ENCODE results near the gene NTRK2.

Gene NTRK2

GRCh38 chr9:84669288-84670137 lies at the start of gene NTRK2:
Gene NTRK2, plus strand, starts transcription at chr9:84669729. Its CDS starts 1,020 bp downstream, at chr9:84670749.
- peak; percentile 15 for DNase-seq (ENCODE audit: low spot score)

- DNase-seq (ENCODE audit: low spot score) = no peak
Observed at GRCh38 chr9:84620338-84620737, 49.2 kb upstream of the NTRK2 start.

- DNase-seq (ENCODE audit: low spot score) = no peak
Observed at GRCh38 chr9:84621811-84622210, 47.7 kb upstream of the NTRK2 start.

- DNase-seq (ENCODE audit: low spot score) = no peak
Observed at GRCh38 chr9:84622981-84623380, 46.5 kb upstream of the NTRK2 start.

- no peak for DNase-seq (ENCODE audit: low spot score)
Observed at GRCh38 chr9:84636436-84636835, 33.1 kb upstream of the NTRK2 start.

- no peak for DNase-seq (ENCODE audit: low spot score)
Observed at GRCh38 chr9:84642553-84643141, 26.9 kb upstream of the NTRK2 start.

DNA sequence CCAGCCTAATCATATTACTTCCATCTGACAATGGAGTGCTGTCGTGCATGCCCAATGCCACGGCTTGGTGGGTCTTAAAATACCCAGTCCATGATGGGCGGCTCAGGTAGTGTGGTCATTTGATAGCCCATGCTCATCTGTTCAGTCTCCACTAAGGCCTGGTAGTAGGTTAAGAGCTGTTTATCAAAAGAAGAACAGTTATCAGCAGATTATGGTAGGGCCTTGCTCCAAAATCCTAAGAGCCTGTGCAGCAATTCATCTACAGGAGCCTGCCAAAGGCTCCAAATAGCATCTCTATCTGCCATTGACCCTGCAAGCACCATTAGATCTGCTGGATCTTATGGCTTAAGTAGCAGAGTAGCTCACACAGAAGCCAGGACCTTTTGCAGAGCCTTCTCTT lies 21.8 kb upstream of the NTRK2 start:
- no peak for DNase-seq (ENCODE audit: low spot score)

DNA sequence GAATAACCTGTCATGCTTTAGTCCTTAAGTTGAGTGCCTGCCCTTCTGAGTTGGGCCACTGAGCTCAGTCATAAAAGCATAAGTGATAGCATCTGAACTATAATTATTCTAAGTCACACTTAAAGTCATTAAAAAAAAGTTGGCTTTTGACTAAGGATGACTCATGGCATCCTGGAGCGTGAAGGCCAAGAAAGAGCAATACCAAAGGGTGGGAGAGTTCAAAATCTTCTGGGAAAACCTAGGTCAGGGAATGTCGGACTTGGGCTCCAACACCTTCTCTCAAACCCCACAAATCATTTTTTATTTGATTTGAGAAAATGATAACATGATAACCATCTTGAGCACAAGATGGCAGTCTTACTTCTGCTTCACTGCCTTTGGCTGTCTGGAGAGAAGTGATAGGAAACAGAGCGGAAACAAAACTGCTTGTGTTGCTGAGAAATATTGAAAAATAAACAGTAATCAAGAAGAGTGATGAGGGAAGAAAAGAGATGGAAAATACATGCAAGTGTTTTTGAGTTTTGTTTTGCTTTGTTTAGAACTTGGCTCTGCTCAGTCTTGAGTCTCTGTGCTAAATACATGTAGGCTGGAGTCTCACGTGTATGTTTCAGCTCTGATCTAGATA lies 16.9 kb upstream of the NTRK2 start:
- DNase-seq (ENCODE audit: low spot score) = peak; percentile 39

DNA sequence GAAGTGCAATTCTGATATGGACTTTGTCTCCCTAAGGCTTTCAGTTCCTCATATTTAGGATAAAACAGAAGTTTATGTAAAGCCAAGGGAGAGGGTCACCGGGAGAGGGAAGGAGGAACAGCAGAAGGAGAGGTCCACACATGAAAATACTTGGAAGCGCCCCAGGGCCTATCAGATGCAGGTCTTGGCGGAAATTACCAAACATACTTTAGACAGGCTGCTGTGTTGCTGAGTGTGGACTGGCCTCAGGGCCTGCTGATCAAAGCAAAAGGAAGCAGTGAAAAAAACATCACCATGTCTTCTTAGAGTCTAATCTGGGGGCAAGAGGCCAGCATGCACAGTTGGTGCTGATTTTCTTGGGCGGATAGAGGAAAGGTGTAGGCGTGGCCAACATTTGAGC lies 14.1 kb upstream of the NTRK2 start:
- no peak for DNase-seq (ENCODE audit: low spot score)

GRCh38 chr9:84659313-84659712 lies 10.2 kb upstream of the NTRK2 start:
- no peak for DNase-seq (ENCODE audit: low spot score)

GRCh38 chr9:84659773-84660172 lies 9.8 kb upstream of the NTRK2 start:
- no peak for DNase-seq (ENCODE audit: low spot score)

DNA sequence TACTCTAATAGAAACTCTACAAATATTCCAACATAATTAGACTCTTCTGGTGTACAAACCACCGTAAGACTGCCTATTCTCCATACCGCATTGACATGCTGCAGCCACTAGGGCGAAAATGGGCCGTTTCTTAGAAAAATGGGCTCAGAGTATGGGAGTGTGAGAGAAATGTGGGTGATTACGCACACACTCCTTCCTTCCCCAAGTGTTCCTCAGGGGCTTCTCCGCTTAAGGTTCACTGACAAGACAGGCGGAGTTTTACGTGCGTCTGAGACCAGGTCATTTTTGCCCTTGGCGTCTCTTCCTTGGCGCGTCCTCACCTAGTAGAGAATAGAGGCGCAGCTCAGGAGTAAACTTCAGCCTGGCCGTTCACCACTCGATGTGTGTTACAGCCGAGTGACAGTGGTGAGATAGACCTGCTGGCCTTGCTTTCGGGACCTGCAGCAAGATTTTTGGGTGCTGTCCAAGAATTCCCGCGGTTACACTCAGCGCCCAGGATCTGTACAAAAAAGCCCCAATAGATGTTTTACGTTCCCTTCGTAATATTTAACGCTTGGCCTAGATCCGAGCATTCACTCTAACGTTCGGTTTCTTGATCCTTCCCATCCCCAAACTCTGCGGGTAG lies 1.8 kb upstream of the NTRK2 start:
- DNase-seq (ENCODE audit: low spot score) = peak; percentile 40

DNA sequence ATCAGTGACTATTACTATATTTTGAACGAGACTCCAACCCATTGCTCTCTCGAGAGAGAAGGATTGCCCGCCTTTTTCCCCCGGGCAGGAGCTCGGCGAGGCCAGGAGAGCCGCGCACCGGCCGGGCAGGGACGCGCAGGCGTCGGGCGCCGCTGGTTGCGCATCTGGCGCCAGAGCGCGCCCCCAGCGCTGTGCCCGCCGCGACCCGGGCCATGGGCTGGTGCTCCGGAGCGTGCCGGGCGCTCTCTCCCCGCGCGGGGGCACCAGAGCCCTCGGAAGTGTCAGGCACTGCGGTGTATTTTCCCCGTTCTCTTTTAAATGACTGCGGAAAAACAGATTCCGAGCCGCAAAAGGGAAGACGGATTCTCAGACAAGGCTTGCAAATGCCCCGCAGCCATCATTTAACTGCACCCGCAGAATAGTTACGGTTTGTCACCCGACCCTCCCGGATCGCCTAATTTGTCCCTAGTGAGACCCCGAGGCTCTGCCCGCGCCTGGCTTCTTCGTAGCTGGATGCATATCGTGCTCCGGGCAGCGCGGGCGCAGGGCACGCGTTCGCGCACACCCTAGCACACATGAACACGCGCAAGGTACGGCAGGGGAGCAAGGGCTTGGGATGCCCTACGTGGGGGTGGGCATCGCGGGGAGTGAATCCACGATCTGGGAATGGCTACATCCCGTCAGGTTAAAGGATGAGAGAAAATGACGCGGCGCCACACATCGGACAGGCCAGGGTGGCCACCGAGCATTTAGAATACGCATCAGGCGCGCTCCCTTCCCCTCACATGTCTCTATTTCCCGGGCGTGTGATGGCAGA lies 1.1 kb upstream of the NTRK2 start:
- peak; percentile 77 for DNase-seq (ENCODE audit: low spot score)

DNA sequence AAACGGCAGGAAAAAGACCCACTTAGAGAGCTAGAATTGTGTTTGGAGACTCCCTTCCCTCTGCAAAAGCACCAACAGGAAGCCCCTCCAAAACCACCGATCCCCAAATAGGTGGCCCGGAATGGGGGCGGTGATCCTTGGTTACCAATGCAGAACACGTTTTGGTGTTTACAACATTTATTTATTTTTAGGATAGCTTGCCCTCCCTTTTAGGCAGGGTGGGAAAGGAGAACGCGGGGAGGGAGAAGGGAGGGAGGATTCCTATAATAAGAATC lies 579 bp upstream of the NTRK2 start:
- DNase-seq (ENCODE audit: low spot score) = no peak

- DNase-seq (ENCODE audit: low spot score) = peak; percentile 4
Observed at GRCh38 chr9:84670138-84671041, 861 bp downstream of the NTRK2 start.

DNA sequence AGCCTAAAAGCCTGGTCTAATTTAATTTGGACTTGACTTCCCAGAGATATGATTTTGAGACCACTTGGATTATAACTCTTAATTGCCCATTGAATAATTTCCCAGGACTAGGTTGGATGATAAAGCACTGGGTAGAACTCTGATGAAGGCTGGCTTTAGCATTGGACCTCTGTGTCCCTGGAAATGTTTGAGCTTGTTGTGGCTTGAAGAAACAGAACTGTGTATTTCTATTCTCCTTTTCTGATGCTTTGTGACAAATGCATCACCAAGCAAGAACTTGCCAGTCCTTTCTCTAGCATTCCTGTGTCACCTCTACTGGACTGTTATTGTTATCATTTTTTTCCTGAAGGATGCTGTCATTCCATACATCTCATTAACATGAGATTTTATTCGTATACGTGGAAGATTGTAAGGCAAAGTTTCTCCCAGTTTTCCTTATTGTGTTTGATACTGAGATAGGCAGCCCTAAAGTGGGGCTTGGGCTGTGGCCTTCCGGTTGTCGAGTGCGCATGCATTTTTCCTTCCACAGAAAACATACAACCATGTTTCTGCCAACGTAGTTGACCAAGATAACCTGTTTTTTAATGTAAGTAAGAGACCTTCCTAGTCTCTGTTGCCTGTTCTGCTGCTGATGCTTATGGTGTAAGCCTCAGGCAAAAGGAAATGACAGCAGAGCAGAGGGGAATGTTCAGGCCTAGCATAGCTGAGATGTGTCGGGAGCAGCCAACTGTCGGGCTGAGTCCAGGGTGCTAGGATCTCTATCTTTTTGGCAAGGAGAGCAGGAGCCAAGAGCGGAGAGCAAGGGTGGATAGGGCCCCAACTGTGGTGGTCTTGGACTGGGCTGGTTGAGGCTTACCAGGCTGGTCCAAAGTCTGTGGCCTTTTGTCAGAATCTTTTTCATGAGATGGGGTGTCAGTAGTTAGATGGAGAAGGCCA lies 2.3 kb downstream of the NTRK2 start:
- DNase-seq (ENCODE audit: low spot score) = no peak

GRCh38 chr9:84673806-84674205 lies 4.3 kb downstream of the NTRK2 start:
- no peak for DNase-seq (ENCODE audit: low spot score)

GRCh38 chr9:84677080-84677479 lies 7.6 kb downstream of the NTRK2 start:
- DNase-seq (ENCODE audit: low spot score) = no peak

DNA sequence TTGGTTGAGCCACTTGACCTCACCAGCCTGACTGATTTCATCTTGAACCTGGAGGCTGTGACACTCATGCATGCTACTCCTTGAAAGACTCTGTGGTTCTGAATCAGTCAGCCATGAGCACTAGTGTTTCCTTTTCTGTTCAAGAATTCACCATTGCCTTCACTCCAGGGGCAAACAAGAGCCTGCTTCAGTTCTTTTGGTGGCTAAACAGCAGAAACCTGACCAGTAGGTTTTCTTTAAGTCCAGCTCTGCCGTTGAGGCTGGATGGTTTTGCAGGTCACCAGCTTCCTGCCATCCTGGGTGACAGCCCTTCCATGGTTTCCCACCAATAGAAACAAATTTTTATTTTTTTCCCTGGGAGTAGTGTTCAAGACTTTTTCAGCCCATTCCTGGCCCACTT lies 10.0 kb downstream of the NTRK2 start:
- no peak for DNase-seq (ENCODE audit: low spot score)

All from kidney capillary endothelial cell (primary cell).